ENCODE data around the gene FGGY.

- TF ChIP-seq, protein P1, sequence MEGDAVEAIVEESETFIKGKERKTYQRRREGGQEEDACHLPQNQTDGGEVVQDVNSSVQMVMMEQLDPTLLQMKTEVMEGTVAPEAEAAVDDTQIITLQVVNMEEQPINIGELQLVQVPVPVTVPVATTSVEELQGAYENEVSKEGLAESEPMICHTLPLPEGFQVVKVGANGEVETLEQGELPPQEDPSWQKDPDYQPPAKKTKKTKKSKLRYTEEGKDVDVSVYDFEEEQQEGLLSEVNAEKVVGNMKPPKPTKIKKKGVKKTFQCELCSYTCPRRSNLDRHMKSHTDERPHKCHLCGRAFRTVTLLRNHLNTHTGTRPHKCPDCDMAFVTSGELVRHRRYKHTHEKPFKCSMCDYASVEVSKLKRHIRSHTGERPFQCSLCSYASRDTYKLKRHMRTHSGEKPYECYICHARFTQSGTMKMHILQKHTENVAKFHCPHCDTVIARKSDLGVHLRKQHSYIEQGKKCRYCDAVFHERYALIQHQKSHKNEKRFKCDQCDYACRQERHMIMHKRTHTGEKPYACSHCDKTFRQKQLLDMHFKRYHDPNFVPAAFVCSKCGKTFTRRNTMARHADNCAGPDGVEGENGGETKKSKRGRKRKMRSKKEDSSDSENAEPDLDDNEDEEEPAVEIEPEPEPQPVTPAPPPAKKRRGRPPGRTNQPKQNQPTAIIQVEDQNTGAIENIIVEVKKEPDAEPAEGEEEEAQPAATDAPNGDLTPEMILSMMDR (IDR thresholded peaks at IDR 0.05), result no peak
- TF ChIP-seq POLR2A (IDR thresholded peaks at IDR 0.05), result no peak
These were observed 379.0 kb downstream of the FGGY start for GRCh38 chr1:59675936-59676335.
